DMS53 treated with DMSO at 0.1 percent for 48 hours (cell line): ENCODE results near the gene DMPK.

Experiments used
- DNase-seq: peaks from one replicate; lab custom pipeline; 2025; ENCODE audit not compliant: unreplicated experiment; lab: John Stamatoyannopoulos, UW

DMPK gene

GRCh38 chr19:45786533-45786894, 4.2 kb upstream of the DMPK start:
- DNase-seq, result no peak

- DNase-seq, result no peak
These were observed 3.7 kb upstream of the DMPK start for GRCh38 chr19:45785781-45786532.

GRCh38 chr19:45785097-45785496, 2.8 kb upstream of the DMPK start:
- DNase-seq, result no peak

DNA sequence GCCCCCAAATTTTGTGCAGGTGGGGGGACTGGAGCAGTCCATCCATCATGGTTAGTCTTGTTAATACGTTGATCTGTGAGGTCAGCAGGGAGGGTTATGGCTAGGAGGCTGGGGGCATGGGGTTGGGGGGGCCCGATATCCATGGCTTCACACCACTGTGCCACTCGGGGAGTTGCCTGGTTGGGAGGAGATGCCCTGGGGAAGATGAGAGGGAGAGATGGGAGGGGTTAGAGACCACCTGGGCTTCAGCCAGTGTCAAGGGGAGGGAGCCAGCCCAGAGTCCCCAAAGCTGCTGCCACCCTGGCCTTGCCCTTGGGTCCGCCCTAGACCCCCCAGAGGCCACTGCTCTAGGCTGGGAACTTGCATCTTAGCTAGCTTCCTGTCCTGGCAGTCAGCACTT, 1.8 kb upstream of the DMPK start:
- DNase-seq, result no peak

- no peak for DNase-seq
These were observed 813 bp upstream of the DMPK start for GRCh38 chr19:45782820-45783785.

GRCh38 chr19:45781214-45782161, 802 bp downstream of the DMPK start:
- peak; percentile 76 for DNase-seq

GRCh38 chr19:45780448-45781213, 1.7 kb downstream of the DMPK start:
- DNase-seq, result no peak

GRCh38 chr19:45780146-45780447, 2.2 kb downstream of the DMPK start:
- DNase-seq, result no peak

DNA sequence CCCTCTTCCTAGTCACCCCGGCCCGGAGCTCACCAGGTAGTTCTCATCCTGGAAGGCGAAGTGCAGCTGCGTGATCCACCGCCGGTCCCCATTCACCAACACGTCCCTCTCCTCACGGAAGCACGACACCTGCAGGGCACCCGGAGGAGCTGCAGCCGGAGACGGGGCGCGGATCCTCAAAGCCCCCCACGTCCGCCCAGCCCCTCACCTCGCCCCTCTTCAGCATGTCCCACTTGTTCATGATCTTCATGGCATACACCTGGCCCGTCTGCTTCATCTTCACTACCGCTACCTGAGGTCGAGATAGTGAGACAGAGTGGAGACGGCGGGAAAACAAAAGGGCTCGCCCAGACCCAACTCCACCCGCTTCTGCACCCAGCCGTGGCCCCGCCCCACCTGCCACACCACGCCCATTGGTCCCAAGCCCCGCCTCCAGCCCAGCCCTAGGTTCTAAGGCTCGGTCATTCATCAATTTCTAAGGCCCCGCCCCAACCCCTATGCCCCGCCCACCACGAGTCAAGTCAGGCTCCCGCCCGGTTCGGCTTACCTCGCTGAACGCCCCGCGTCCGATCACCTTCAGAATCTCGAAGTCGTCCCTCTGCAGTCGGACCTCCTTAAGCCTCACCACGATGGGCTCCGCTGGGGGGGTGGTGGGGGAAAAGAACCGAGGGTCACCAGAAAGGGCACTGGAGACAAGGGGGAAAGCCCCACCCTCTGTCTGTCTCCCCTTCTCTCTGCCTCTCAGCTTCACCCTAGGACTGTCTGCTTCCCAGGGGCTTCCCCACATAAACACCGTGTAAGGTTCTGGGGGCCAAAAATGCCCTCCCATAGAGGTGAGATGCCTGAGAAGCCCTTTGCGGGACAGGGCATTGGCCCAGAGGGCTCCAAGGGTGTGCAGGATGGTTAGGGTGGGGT, 2.8 kb downstream of the DMPK start:
- no peak for DNase-seq

DNA sequence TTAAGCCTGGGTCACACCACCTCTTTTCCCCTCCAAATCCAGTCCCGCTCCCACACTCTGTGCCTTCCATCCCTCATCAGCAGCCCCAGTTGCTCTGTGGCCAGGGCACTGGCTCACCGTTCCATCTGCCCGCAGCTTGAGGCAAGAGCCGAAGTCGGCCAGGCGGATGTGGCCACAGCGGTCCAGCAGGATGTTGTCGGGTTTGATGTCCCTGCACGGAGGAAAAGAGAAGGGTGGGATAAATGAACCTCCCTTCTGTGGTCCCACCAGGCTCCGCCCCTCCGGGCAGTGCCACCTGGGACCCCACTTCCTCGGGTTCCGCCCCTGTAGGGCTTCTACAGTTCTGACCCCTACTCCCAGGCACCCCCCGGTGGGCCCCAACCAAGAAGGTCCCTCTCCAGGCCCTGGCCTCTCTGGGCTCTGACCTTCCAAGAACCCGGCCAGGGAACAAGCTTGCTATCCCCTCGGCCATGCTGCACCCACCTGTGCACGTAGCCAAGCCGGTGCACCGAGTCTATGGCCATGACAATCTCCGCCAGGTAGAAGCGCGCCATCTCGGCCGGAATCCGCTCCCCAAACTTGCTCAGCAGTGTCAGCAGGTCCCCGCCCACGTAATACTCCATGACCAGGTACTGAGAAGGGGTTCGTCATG, 4.2 kb downstream of the DMPK start:
- no peak for DNase-seq

DNA sequence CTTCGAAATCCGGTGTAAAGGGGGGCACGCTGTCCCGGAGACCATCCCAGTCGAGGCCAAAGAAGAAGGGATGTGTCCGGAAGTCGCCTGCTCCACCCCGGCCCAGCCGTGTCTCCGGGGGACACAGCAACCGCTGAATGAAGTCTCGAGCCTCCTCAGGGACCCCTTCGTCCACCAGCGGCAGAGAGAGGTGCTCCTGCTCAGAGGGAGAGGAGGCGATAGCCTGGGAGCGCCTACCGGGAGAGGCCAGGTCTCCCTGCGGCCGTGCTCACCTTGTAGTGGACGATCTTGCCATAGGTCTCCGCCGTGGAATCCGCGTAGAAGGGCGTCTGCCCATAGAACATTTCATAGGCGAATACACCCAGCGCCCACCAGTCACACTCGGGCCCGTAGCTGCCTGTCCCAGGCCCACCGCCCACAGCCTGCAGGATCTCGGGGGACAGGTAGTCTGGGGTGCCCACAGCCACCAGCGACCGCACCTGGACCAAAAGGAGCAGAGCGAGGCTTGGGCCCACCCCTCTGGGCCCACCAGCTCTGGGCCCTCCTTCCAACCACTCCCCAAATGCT, 4.8 kb downstream of the DMPK start:
- DNase-seq, result no peak

- DNase-seq, result no peak
These were observed 7.5 kb downstream of the DMPK start for GRCh38 chr19:45774765-45775164.

DNA sequence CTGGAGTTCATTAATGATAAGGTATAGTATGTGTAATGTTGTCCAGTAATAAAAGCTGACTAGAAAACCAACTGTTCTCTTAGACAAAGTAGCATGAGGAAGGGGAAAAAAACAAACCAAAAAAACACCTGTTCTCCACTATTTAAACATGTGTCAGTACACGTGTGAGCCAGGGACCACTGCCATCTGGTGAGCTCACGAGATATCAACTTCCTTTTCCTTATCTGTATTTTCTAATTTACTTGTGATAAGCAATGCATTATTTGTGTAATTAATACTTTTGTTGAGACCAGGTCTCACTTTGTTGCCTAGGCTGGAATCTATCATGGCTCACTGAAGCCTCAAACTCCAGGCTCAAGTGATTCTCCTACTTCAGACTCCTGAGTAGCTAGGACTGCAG, 8.9 kb downstream of the DMPK start:
- DNase-seq, result peak; percentile 38

DNA sequence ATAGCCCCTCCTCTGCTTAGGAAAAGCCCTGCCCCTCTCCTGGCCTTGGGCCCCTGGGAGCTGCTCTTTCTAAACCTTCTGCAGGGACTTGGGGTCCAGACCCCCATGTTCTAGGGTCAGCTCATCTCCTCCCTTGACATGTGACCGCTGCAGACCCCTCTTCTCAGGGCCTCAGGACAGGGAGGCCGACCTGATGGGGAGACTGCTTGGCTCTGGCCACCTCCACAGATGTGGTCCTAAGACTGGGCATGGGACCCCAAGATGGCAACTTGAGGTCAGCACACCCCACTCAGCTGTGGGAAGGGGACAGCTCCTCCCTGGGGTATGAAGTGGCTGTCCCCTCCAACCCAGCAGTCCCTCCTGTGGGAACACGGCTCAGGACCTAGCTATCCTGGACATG, 9.4 kb downstream of the DMPK start:
- DNase-seq, result no peak

DNA sequence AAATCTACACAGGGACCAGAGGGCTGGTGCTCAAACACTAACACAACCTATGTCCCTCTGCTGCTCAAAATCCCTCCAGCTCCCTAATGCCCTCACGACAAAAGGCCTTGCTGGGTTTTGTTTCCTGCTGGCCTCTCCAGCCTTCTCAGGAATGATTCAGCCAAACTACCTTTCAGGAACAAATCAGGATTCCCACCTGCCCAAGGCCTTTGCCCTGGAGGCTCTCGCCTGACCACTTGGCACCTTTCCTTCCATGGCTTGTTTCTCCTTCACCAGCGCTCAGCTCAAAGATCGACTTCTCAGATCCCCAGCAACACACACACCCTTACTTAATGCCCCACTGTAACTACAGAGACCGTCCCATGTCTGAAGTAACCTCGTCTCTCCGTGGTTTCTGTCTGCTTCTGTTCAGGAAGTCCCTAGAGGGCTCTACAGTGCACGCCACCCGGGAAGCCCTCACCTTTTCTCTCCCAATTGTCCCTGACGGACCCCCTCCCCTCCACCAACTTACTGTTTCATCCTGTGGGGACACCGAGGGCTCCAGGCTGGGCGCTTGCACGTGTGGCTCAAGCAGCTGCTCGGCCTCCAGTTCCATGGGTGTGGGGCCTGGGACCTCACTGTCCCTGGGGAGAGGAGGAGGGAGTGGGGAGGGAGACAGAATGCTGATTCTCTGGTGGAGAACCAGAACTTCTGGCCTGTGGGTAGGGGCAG, 10.0 kb downstream of the DMPK start:
- DNase-seq, result peak; percentile 41

- DNase-seq, result peak; percentile 58
These were observed 10.9 kb downstream of the DMPK start for GRCh38 chr19:45771311-45771933.
